ENCODE results near the gene COL15A1. TPM values are rescaled to one million over a fixed set of nuclear protein-coding genes. Genes with fewer than 3 reads are reported as not detected.

Gene COL15A1
- total and polyA plus RNA-seq, 2 of the 13 experiments (the other 11 are each of a cell fraction or from before 2014, with no cell fraction given), result not detected

DNA sequence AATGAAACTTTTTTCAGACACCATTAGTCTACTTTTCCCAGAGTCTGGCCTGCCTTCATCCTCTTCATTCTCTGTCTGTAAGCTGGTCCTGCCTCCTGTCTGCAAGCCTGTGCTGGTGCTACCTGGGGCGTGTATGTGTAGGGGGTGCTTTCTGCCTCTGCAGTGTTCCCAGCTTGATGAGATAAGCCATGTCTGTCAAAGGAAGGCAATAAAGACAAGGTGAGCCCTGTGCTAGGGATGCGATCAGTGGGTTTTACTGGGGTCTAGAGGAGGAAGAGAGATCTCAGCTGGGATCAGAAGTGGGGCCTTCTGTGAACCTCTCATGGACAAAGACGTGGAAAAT lies 83.2 kb downstream of the COL15A1 start:
- Histone ChIP-seq H3K4me2 (ENCODE audit: low read depth, low read length) (no peak overlapping the region), H3K79me2 (ENCODE audit: insufficient read depth, low read length) (no peaks in the 10 kb centered on the region), H4K20me1 (ENCODE audit: insufficient read depth, low read length) (no peaks in the 10 kb centered on the region), H3K36me3 (replicated peaks in 1 of 2; ENCODE audit: control insufficient read depth in 1 of 2, insufficient read depth in 2 of 2, low read length in 2 of 2) (no peaks in the 10 kb centered on the region), H2AFZ (ENCODE audit: low read length) (no peak overlapping the region), H3K27me3 (ENCODE audit: control insufficient read depth in 1 of 2, insufficient read depth in 2 of 2, low read length in 2 of 2) (peaks cover 0 to 23% of the 10 kb centered on the region in 2 experiments; a peak in 1 of 5 replicates), H3K27ac (ENCODE audit: extremely low read length, insufficient read depth, low read length) (no peak overlapping the region), H3K9ac (ENCODE audit: insufficient read depth, low read depth, low read length) (no peak overlapping the region), H3K9me3 (ENCODE audit: low read length) (no peaks in the 10 kb centered on the region), H3K4me3 (replicated peaks in 1 of 3; ENCODE audit: insufficient read depth in 1 of 3, low read depth in 2 of 3, low read length in 3 of 3) (no peak overlapping the region), H3K4me1 (ENCODE audit: insufficient read depth, low read length) (no peaks in the 10 kb centered on the region)
- in situ Hi-C loops (cut with HindIII; ENCODE audit: extremely low pct_ligation_motif_present, low pct_unique_long_range_greater_than_20kb), result no loop called here
- FAIRE-seq (no peak), DNase-seq (ENCODE audit: low spot score) (no peak), ATAC-seq (no peak)
- intact Hi-C loops (cut with micrococcal nuclease; ENCODE audit: unreplicated experiment), result no loop called here
- no TSS peak for BruUV-seq (replicated peaks)
- WGBS (ENCODE audit: low lambda C conversion rate), result 9% methylated on average over 3 of the region's 3 CpGs
- ChIA-PET CTCF (ENCODE audit: low intra/inter-chr PET ratio, low total read pairs) (no interaction called here), POLR2A (no interaction called here)
- TF ChIP-seq ATM (IDR thresholded peaks at IDR 0.05; ENCODE audit: borderline replicate concordance) (no peak), ZNF543 (CRISPR knock-in tag; IDR thresholded peaks at IDR 0.05) (no peak), NR1H2 (CRISPR knock-in tag; IDR thresholded peaks at IDR 0.05; ENCODE audit: borderline replicate concordance, low read depth) (no peak), TSC22D2 (CRISPR knock-in tag; IDR thresholded peaks at IDR 0.05; ENCODE audit: borderline replicate concordance) (no peak), ZSCAN21 (CRISPR knock-in tag; IDR thresholded peaks at IDR 0.05; ENCODE audit: borderline replicate concordance) (no peak), ZNF350 (CRISPR knock-in tag; IDR thresholded peaks at IDR 0.05; ENCODE audit: borderline replicate concordance, low read depth) (no peak), SMAD9 (CRISPR knock-in tag; IDR thresholded peaks at IDR 0.05) (no peak), PAX8 (CRISPR knock-in tag; IDR thresholded peaks at IDR 0.05; ENCODE audit: borderline replicate concordance) (no peak), ZNF496 (CRISPR knock-in tag; IDR thresholded peaks at IDR 0.05; ENCODE audit: insufficient replicate concordance) (no peak), SRF (IDR thresholded peaks at IDR 0.05; ENCODE audit: low read depth, low read length) (no peak)
- TF ChIP-seq, protein P1, sequence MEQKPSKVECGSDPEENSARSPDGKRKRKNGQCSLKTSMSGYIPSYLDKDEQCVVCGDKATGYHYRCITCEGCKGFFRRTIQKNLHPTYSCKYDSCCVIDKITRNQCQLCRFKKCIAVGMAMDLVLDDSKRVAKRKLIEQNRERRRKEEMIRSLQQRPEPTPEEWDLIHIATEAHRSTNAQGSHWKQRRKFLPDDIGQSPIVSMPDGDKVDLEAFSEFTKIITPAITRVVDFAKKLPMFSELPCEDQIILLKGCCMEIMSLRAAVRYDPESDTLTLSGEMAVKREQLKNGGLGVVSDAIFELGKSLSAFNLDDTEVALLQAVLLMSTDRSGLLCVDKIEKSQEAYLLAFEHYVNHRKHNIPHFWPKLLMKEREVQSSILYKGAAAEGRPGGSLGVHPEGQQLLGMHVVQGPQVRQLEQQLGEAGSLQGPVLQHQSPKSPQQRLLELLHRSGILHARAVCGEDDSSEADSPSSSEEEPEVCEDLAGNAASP (CRISPR knock-in tag; IDR thresholded peaks at IDR 0.05; ENCODE audit: borderline replicate concordance), result no peak
- TF ChIP-seq, protein P2, sequence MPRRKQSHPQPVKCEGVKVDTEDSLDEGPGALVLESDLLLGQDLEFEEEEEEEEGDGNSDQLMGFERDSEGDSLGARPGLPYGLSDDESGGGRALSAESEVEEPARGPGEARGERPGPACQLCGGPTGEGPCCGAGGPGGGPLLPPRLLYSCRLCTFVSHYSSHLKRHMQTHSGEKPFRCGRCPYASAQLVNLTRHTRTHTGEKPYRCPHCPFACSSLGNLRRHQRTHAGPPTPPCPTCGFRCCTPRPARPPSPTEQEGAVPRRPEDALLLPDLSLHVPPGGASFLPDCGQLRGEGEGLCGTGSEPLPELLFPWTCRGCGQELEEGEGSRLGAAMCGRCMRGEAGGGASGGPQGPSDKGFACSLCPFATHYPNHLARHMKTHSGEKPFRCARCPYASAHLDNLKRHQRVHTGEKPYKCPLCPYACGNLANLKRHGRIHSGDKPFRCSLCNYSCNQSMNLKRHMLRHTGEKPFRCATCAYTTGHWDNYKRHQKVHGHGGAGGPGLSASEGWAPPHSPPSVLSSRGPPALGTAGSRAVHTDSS (CRISPR knock-in tag; conservative IDR thresholded peaks at IDR 0.05), result no peak
- TF ChIP-seq, protein P3, sequence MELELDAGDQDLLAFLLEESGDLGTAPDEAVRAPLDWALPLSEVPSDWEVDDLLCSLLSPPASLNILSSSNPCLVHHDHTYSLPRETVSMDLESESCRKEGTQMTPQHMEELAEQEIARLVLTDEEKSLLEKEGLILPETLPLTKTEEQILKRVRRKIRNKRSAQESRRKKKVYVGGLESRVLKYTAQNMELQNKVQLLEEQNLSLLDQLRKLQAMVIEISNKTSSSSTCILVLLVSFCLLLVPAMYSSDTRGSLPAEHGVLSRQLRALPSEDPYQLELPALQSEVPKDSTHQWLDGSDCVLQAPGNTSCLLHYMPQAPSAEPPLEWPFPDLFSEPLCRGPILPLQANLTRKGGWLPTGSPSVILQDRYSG (CRISPR knock-in tag; IDR thresholded peaks at IDR 0.05), result no peak
